HPDE6-E6E7 (cell line): ENCODE results near the gene HCAR3.
"Not testable (repeated sequence)": the region's sequence is repeated elsewhere in the genome, so short reads cannot be mapped to it uniquely, and the experiment has no call there.

Experiments
- DNase-seq: peaks from one replicate; pipeline ENCODE4 v3.0.0; 2011; ENCODE audit warnings: missing footprints; ENCODE audit errors: extremely low spot score

Gene HCAR3

DNA sequence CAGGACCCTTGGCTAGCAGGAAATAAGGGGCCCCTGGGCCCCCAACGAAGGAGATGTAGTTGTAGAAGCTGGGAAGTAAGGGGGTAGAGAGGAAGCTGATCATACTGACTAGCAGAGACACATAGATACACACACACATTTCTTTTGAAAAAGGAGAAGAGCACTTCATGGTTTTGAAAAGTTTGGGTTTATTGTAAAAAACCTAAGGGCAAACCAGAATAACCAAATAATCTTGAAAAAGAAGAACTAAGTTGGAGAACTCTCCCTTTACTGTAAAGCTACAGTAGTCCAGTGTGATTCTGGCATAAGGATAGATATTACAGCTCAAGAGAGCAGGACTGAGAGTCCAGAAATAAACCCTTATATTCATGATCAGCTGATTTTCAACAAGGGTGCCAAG, 5.8 kb upstream of the HCAR3 start:
- no peak for DNase-seq

DNA sequence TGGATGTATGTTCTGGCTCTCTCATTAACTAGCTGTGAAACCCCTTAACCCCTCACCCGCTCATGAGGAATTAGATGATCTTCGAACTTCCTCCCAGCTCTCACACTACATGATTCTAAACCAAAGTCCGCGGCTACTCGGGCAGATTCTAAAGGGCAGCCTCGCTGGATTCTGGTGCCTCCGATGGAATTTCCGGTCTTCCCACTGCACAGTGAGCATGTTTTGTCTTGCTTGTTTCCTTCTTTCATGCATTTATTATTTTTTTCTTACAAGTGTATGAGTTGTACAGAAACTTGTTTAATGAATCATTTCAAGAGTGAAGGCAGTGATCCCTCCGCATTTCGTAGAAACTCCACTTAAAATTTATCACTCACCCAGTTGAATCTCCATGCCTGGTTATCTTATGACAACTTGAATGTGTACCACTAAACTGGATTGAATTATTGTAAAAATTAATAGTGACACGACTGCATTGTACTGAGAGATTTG, 4.5 kb upstream of the HCAR3 start:
- peak; percentile 76 for DNase-seq

DNA sequence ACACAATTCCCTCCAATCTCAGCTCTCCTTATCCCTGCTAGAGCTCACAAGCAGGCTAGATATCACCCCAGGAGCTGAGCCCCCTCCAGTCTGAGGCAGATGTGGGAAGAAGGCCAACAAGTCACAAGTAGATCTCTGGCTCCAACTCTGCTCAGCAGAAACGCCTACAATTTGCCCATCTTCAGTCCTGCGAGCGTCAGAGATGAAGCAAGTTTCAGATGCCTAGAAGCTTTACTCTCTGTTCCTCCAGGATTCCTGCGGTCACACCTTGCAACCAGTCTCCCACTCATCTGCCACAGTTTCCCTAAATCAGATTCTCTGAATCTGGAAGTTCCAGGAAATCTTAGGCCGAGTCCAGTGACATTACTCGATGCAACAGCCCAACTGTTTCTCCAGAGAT, 1.4 kb downstream of the HCAR3 start:
- DNase-seq = not testable (repeated sequence)

DNA sequence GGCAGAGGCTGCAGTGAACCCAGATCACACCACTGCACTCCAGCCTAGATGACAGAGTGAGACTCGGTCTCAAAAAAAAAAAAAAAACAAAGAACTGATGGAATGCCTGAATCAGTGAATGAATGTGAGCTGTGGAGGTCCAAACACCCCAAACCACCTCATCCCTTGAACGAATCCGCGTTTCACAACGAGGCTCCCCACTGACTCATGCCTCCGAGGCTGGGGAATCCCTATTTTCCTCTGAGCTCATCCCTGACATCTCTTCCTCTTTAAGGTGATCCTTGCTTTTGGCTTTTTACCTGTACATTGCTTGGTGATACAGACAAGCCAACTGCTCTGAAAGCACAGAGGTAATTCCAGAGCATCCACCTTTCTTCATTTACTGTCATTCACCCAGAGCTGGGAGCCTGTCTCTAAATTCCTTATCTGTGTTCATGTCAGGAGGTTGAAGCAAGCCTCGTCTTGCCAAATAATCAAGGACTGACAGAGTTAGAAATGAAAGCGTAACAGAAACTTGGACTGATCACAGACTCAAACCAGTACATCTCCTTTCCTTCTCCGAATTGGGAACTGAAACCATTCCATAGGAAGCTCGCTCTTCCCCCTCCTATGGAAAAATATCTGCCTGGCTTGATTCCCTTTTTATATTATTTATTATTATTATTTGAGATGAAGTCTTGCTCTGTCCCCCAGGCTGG, 3.0 kb downstream of the HCAR3 start:
- not testable (repeated sequence) for DNase-seq

DNA sequence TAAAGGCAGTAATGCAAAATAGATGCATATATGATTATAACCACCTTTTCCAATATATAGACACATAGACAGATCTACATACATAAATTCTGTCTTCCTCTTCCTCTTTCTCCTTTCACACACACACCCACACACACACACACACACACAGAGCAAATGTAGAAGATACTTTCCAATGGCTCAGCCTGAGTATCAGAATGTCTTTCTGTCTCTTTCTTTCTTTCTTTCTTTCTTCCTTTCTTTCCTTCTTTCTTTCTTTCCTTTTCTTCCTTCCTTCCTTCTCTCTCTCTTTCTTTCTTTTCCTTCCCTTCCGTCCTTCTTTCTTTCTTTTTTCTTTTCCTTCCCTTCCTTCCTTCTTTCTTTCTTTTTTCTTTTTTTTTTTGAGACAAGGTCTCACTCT, 5.3 kb downstream of the HCAR3 start:
- not testable (repeated sequence) for DNase-seq

DNA sequence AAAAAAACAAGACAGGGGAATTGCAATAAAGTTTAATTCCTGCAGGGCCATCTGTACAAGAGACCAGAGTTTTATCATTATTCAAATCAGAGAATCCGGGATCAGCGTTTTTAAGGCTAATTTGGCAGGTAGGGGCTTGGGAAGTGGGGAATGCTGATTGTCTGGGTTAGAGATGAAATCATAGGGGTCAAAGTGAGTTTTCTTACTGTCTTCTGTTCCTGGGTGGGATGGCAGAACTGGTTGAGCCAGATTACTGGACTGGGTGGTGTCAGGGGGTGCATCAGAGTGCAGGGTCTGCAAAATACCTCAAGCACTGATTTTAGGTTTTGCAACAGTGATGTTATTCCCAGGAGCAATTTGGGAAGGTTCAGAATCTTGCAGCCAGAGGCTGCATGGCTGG, 6.3 kb downstream of the HCAR3 start:
- not testable (repeated sequence) for DNase-seq

DNA sequence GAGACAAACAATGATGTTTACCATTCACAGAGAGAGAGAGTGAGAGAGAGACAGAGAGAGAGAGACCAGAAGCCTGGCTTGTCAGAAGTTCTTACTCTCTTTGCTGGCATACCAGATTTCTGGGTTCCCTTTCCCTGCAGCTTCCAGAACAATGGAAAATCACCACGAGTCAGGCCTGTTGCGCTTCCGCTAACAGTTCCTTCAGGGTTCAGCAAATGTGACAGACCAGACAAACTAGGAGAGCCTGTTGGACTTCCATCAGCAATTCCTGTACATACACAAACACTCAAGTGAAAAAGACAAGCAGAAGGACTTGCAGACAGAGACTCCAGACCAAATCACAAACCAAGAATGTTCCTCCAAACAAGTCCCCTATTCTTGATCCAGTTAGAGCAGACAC, 7.3 kb downstream of the HCAR3 start:
- DNase-seq = not testable (repeated sequence)

DNA sequence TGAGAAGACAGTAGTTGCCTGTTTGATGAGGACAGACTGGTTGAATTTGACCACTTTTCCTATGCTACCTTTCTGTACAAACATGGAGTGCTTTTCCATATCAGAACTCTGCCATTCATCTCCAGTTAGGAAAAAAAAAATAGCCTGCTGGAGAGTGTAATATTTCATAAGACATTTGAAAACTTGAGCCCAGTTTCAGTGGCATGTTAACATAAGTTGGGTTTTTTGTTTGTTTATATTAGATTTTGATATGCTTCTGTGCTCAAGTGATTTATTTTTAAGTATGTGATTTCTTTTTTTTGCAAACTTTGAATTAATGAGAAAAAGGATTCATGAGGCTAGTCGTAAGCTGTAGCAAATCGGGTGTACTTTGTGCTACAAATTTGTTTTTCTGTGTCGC, 12.8 kb downstream of the HCAR3 start:
- DNase-seq = not testable (repeated sequence)

DNA sequence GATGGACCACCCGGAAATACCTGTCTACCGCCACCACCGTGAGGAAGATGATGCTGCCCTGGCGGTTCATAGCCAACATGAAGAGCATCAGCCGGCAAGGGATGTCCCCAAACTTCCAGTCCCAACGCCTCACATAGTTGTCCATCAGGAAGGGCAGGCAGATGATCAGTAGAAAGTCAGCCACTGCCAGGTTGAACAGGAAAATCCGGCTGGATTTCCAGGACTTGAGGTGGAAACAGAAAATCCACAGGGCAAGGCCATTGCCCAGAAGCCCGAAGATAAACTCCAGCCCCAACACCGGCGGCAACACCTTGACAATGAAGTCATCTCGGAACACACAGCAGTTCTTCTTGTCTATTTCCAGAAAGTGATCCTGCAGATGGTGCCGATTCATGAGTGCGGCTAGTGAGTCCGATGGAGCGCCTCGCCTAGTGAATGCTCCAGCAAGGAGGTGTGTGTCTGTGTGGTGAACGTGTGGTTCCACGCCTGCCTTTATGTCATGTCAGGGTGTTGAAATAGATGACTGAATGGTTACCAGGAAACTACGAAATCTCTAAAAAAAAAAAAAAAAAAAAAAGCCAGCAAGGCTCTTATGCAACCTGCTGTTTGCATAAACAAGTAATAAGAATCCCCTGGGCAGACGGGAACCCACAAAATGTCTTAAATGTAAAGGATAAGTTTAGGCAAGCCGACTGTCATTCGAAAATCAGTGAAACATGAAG, 13.6 kb downstream of the HCAR3 start, which contains the start of gene HCAR2:
Gene HCAR2, minus strand, starts transcription at position 468 of the 722 bp plus-strand sequence. Its CDS starts 74 bp downstream, at position 394.
- not testable (repeated sequence) for DNase-seq

DNA sequence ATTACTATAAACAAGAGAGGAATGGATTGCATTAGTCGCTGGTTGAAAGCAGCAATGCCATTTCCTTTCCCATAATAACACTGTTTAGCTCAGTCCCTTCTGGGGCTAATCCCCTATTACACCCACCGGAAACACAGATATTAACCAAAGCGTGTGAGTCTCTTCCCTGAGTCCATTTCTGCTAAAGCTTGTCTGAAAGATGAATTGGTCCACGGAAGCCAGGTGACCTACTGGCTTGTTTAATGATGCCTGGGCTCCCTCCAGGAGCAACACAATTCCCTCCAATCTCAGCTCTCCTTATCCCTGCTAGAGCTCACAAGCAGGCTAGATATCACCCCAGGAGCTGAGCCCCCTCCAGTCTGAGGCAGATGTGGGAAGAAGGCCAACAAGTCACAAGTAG, 15.1 kb downstream of the HCAR3 start:
- not testable (repeated sequence) for DNase-seq

DNA sequence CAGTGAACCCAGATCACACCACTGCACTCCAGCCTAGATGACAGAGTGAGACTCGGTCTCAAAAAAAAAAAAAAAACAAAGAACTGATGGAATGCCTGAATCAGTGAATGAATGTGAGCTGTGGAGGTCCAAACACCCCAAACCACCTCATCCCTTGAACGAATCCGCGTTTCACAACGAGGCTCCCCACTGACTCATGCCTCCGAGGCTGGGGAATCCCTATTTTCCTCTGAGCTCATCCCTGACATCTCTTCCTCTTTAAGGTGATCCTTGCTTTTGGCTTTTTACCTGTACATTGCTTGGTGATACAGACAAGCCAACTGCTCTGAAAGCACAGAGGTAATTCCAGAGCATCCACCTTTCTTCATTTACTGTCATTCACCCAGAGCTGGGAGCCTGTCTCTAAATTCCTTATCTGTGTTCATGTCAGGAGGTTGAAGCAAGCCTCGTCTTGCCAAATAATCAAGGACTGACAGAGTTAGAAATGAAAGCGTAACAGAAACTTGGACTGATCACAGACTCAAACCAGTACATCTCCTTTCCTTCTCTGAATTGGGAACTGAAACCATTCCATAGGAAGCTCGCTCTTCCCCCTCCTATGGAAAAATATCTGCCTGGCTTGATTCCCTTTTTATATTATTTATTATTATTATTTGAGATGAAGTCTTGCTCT, 16.4 kb downstream of the HCAR3 start:
- not testable (repeated sequence) for DNase-seq

DNA sequence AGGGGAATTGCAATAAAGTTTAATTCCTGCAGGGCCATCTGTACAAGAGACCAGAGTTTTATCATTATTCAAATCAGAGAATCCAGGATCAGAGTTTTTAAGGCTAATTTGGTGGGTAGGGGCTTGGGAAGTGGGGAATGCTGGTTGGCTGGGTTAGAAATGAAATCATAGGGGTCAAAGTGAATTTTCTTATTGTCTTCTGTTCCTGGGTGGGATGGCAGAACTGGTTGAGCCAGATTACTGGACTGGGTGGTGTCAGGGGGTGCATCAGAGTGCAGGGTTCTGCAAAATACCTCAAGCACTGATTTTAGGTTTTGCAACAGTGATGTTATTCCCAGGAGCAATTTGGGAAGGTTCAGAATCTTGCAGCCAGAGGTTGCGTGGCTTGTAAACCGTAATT, 19.7 kb downstream of the HCAR3 start:
- DNase-seq = not testable (repeated sequence)

DNA sequence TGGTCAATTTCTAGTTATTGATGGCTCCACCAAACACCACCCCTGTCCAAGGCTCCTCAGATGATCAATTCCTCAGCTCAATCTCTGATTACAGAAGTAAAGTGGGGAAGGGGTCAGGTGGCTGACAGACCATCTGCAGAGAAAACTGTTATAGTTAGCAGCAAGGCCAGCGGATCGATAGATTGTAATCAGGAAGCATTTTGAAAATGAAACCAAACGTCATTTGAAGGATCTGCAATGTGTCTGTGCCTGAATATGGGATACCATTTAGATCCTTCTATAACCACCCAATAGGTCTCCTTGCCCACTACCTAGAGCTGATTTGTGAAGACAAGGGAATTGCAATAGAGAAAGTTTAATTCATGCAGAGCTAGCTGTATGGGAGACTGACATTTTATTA, 25.0 kb downstream of the HCAR3 start:
- no peak for DNase-seq

DNA sequence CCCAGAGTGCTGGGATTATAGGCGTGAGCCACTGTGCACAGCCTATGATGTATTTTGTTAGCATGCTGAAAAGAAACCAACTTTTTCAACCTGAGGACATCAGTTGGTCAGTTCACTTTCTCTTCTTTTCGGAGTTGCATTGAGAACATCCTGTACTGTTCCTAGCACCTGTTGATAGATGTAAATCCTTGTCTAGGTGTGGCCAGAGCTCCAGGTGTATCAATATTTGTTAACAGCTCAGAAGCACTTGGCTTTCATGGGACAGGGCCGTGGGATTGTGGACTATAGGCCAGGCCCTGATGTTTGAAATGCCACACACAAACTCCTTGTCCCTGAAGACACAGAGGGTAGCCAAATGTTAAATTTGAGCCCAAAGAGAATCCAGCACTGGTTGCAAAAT, 28.3 kb downstream of the HCAR3 start:
- no peak for DNase-seq

DNA sequence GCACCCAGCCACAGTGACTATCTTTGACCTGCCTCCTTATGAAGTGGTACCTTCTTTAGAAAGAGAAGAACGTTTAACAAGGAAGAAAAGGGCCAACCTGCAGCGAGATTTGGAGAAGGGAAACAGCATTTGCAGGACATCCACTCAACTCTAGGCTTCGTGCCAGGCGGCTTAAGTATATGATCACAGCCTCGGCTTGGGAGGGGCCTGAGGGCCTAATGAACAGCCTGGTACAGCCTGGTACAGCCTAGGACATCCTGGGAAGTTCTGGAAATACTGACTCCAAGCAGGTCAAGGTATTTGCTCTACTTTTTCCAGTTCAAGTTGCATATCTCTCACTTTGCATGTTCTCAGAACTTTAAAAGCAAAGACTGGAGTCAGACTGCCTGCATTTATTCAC, 29.5 kb downstream of the HCAR3 start:
- DNase-seq = no peak

DNA sequence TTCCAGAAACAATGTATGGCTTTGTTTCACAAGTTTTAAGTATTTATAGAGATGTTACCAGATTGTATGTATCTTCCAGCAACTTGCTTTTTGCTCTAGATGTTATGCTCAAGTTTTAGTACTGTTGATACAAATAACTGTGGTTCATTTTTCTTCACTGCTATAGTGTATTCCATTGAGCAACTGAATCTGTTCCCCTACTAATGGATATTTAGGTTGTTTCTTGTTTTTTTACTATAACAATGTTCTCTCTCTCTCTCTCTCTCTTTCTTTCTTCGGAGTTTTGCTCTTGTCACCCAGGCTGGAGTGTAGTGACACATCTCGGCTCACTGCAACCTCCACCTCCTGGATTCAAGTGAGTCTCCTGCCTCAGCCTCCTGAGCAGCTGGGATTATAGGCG, 30.1 kb downstream of the HCAR3 start:
- DNase-seq = no peak

DNA sequence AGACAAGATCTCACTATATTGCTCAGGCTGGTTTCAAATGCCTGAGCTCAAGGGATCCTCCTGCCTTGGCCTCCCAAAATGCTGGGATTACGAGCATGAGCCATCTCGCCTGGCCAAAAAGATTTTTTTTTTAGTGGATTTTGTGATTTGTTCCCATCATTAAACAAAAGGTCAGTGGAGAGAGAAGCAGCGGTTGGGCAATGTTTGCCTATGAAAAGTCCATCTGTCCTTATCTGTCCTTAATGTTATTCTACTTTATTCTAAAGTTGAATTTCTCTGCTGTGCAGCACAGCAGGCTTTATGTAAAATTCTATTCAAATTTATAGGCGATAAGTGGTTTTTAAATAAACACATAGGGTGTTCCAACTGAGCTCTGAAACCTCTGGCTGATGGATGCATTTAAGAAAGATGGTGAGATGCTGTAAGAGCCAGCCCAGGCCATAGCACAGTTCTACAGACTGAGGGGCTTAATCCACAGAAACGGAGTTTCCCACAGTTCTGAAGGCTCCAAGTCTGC, 32.3 kb downstream of the HCAR3 start:
- DNase-seq = no peak

DNA sequence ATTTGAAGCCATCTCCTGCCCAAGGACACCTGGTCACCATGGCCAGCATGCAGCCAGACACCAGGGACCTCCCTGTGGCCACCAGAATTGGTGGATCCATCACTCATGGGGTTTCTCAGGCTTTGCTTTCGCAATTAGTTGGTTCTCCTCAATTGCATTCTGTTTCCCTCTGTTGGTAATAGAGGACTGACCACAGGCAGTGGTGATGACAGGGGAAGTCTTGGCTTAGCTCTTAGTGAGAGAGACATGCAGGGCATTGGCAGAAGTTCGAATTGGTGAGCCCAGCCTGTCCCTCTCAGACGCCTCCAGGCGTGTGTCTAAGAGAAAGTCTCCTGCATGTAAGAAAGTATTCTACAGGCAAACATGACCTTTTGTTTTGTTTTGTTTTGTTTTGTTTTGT, 34.8 kb downstream of the HCAR3 start:
- DNase-seq = no peak

DNA sequence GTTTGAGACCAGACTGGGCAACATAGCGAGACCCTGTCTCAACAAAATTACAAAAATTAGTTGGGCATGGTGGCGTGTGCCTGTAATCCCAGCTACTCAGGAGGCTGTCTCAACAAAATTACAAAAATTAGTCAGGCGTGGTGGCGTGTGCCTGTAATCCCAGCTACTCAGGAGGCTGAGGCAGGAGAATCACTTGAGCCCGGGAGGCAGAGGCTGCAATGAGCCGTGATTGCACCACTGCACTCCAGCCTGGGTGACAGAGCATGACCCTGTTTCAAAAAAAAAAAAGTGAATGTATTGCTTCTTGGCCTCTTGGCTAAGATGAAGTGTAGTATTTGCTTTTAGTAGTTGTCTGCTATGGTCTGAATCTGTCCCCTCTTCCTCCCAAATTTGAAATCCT, 35.6 kb downstream of the HCAR3 start:
- not testable (repeated sequence) for DNase-seq

DNA sequence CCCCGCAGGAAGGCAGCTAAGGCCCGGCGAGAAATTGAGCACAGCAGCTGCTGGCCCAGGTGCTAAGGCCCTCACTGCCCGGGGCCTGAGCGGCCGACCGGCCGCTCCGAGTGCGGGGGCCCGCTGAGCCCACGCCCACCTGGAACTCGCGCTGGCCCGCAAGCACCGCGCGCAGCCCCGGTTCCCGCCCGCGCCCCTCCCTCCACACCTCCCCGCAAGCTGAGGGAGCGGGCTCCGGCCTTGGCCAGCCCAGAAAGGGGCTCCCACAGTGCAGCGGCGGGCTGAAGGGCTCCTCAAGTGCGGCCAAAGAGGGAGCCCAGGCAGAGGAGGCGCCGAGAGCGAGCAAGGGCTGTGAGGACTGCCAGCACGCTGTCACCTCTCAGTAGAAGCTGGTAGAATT, 39.8 kb downstream of the HCAR3 start:
- DNase-seq = not testable (repeated sequence)

DNA sequence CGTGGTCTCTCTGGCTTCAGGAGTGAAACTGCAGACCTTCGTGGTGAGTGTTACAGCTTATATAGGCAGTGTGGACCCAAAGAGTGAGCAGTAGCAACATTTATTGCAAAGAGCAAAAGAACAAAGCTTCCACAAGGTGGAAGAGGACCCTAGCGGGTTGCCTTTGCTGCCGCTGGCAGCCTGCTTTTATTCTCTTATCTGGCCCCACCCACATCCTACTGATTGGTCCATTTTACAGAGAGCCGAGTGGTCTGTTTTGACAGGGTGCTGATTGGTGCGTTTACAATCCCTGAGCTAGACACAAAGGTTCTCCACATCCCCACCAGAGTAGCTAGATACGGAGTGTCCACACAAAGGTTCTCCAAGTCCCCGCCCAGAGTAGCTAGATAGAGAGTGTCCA, 40.6 kb downstream of the HCAR3 start:
- DNase-seq = not testable (repeated sequence)

DNA sequence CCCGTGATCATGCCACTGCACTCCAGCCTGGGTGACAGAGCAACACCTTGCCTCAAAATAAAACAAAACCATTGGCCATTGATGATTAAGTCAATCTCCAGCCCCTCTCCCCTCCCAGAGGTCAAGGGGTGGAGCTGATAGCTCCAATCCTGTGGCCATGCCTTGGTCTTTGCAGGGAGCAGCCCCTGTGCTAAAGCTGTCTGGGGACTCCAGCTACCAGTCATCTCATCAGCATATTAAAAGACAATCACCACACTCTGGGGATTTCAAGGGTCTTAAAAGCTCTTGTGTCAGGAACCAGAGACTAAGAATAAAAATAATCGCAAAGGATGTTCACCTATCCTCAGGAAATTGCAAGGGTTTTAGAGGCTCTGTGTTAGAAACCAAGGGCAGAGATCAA, 44.1 kb downstream of the HCAR3 start:
- no peak for DNase-seq
